K562 (cell line): Measurements from ENCODE around the gene SLC7A8. TPM values are rescaled to one million over a fixed set of nuclear protein-coding genes. Genes with fewer than 3 reads are reported as not detected.

Experiments used
- CBFB ChIP-seq: sonication (generic); formaldehyde crosslinking; IDR thresholded peaks from 2 replicates; pipeline ENCODE4 v1.4.0; 2020; ENCODE audit warnings: mild to moderate bottlenecking, missing genetic modification reagents
- CBX8 ChIP-seq: fragments of 200-600 bp; sonication (generic); IDR thresholded peaks from 2 replicates; pipeline ENCODE4 v1.6.1; 2012; ENCODE audit warnings: borderline replicate concordance, mixed run types, low read depth, mild to moderate bottlenecking, moderate library complexity, mixed read lengths, low read length, control low read depth, inconsistent platforms; ENCODE audit not compliant: poor library complexity, severe bottlenecking; ENCODE audit errors: extremely low read depth
- KAT8 ChIP-seq: fragments of 450-650 bp; IDR thresholded peaks from 2 replicates; pipeline ENCODE4 v1.6.1; 2016; ENCODE audit warnings: low read depth, mild to moderate bottlenecking
- MECOM ChIP-seq: fragments of 250-450 bp; sonication (Bioruptor Pico); IDR thresholded peaks from 2 replicates; pipeline ENCODE4 v1.8.0; 2022; ENCODE audit warnings: inconsistent platforms
- RAD51 ChIP-seq: fragments of 450-650 bp; IDR thresholded peaks from 2 replicates; pipeline ENCODE4 v1.7.1; 2016; ENCODE audit warnings: low read depth, mild to moderate bottlenecking, borderline replicate concordance
- RBBP5 ChIP-seq: fragments of 200-600 bp; sonication (generic); IDR thresholded peaks from 2 replicates; pipeline ENCODE4 v1.6.1; 2012; ENCODE audit warnings: borderline replicate concordance, mild to moderate bottlenecking, low read length, control low read depth, inconsistent platforms; ENCODE audit not compliant: insufficient read depth, poor library complexity, severe bottlenecking
- polyA plus RNA-seq, 8 experiments: library from polyadenylated mRNA; depleted of rRNA in 4 of 8; stranded (reverse) in 5 of 8; unstranded in 3 of 8; fragments of >200 nt; fragmentation: Nextera tagmentation in 2 of 8; fragmentation: Illumina TruSeq in 1 of 8; extraction: Ambion mirVana in 2 of 8; extraction: Trizol in 1 of 8; gene quantifications; 2 replicates each; pipeline versions ENCODE4 v1.2.1 to v1.2.3, GENCODE V29; 2011 to 2014; ENCODE audit warnings: inconsistent platforms in 1 of 8, missing spikeins in 1 of 8
- total RNA-seq, 7 experiments: library from RNA; depleted of rRNA in 6 of 7; stranded (reverse); fragments of >200 nt in 6 of 7; fragmentation: Illumina TruSeq in 2 of 7; extraction: Trizol in 2 of 7; gene quantifications; 2 replicates each; pipeline versions ENCODE4 v1.2.1 to v1.2.3, GENCODE V29; 2011 to 2021; ENCODE audit warnings: low replicate concordance in 1 of 7
- TF ChIP-seq, protein P1 (sequence below): sonication (generic); formaldehyde crosslinking; IDR thresholded peaks from 2 replicates; pipeline ENCODE4 v1.8.0; 2022; ENCODE audit warnings: mild to moderate bottlenecking, missing genetic modification reagents
- TF ChIP-seq, protein P2 (sequence below), 3 experiments: fragments of 200-800 bp in 1 of 3; fragments of 250-450 bp in 1 of 3; fragments of 450-650 bp in 1 of 3; sonication (Bioruptor Pico) in 1 of 3; sonication (Bioruptor generic) in 1 of 3; formaldehyde crosslinking in 1 of 3; IDR thresholded peaks; 2 replicates each; pipeline versions ENCODE4 v1.6.1 to v1.8.0; 2016 to 2022; ENCODE audit warnings: mild to moderate bottlenecking in 2 of 3, missing genetic modification characterization in 2 of 3, missing compliant biosample characterization in 1 of 3, moderate library complexity in 1 of 3
- TF ChIP-seq, protein P3 (sequence below): fragments of 250-450 bp; sonication (Bioruptor Pico); IDR thresholded peaks from 2 replicates; pipeline ENCODE4 v1.4.0; 2020; ENCODE audit warnings: mild to moderate bottlenecking, moderate library complexity, borderline replicate concordance
- TF ChIP-seq, protein P4 (sequence below): fragments of 250-450 bp; sonication (Bioruptor Pico); IDR thresholded peaks from 2 replicates; pipeline ENCODE4 v1.8.0; 2022; ENCODE audit warnings: moderate library complexity, mild to moderate bottlenecking, inconsistent platforms
- TF ChIP-seq, protein P5 (sequence below): sonication (generic); formaldehyde crosslinking; IDR thresholded peaks from 2 replicates; pipeline ENCODE4 v1.5.0; 2020; ENCODE audit warnings: missing genetic modification reagents

Gene SLC7A8
- total and polyA plus RNA-seq, 9 of the 15 experiments (the other 6 are each of a cell fraction or from before 2014, with no cell fraction given): 2.0 to 33.0 (median 6.0) TPM

DNA sequence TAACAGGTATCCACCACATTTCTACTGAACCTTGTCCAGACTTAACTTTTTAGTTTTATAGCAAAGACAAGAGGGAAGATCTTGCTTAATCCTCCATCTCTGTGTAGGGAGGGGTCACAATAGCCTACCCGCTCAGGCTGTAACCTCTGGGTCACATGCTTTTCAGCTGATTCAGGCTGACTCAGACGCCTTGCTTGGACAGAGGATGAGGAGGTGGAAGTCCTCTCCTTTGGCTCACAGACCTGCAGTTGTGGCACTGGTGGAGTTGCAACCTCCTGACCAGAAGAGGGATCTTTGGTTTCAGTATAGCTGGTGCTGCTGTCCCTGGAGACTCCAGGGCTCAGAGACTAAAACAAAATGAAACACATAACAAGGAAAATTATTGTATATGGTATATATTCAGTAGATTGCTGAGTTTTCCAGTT, 104.8 kb downstream of the SLC7A8 start (continued):
- TF ChIP-seq, protein P1, sequence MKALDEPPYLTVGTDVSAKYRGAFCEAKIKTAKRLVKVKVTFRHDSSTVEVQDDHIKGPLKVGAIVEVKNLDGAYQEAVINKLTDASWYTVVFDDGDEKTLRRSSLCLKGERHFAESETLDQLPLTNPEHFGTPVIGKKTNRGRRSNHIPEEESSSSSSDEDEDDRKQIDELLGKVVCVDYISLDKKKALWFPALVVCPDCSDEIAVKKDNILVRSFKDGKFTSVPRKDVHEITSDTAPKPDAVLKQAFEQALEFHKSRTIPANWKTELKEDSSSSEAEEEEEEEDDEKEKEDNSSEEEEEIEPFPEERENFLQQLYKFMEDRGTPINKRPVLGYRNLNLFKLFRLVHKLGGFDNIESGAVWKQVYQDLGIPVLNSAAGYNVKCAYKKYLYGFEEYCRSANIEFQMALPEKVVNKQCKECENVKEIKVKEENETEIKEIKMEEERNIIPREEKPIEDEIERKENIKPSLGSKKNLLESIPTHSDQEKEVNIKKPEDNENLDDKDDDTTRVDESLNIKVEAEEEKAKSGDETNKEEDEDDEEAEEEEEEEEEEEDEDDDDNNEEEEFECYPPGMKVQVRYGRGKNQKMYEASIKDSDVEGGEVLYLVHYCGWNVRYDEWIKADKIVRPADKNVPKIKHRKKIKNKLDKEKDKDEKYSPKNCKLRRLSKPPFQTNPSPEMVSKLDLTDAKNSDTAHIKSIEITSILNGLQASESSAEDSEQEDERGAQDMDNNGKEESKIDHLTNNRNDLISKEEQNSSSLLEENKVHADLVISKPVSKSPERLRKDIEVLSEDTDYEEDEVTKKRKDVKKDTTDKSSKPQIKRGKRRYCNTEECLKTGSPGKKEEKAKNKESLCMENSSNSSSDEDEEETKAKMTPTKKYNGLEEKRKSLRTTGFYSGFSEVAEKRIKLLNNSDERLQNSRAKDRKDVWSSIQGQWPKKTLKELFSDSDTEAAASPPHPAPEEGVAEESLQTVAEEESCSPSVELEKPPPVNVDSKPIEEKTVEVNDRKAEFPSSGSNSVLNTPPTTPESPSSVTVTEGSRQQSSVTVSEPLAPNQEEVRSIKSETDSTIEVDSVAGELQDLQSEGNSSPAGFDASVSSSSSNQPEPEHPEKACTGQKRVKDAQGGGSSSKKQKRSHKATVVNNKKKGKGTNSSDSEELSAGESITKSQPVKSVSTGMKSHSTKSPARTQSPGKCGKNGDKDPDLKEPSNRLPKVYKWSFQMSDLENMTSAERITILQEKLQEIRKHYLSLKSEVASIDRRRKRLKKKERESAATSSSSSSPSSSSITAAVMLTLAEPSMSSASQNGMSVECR (CRISPR knock-in tag): no peak
- no peak for TF ChIP-seq KAT8
- TF ChIP-seq, protein P2, sequence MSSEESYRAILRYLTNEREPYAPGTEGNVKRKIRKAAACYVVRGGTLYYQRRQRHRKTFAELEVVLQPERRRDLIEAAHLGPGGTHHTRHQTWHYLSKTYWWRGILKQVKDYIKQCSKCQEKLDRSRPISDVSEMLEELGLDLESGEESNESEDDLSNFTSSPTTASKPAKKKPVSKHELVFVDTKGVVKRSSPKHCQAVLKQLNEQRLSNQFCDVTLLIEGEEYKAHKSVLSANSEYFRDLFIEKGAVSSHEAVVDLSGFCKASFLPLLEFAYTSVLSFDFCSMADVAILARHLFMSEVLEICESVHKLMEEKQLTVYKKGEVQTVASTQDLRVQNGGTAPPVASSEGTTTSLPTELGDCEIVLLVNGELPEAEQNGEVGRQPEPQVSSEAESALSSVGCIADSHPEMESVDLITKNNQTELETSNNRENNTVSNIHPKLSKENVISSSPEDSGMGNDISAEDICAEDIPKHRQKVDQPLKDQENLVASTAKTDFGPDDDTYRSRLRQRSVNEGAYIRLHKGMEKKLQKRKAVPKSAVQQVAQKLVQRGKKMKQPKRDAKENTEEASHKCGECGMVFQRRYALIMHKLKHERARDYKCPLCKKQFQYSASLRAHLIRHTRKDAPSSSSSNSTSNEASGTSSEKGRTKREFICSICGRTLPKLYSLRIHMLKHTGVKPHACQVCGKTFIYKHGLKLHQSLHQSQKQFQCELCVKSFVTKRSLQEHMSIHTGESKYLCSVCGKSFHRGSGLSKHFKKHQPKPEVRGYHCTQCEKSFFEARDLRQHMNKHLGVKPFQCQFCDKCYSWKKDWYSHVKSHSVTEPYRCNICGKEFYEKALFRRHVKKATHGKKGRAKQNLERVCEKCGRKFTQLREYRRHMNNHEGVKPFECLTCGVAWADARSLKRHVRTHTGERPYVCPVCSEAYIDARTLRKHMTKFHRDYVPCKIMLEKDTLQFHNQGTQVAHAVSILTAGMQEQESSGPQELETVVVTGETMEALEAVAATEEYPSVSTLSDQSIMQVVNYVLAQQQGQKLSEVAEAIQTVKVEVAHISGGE (CRISPR knock-in tag; IDR thresholded peaks at IDR 0.05): no peak
- 0 out of 2 replicates have a peak, but pooled peaks have one; percentile 31 for TF ChIP-seq MECOM
- TF ChIP-seq CBFB (CRISPR knock-in tag): no peak
- TF ChIP-seq CBX8: no peak
- TF ChIP-seq RAD51: peak; percentile 89
- TF ChIP-seq, protein P3, sequence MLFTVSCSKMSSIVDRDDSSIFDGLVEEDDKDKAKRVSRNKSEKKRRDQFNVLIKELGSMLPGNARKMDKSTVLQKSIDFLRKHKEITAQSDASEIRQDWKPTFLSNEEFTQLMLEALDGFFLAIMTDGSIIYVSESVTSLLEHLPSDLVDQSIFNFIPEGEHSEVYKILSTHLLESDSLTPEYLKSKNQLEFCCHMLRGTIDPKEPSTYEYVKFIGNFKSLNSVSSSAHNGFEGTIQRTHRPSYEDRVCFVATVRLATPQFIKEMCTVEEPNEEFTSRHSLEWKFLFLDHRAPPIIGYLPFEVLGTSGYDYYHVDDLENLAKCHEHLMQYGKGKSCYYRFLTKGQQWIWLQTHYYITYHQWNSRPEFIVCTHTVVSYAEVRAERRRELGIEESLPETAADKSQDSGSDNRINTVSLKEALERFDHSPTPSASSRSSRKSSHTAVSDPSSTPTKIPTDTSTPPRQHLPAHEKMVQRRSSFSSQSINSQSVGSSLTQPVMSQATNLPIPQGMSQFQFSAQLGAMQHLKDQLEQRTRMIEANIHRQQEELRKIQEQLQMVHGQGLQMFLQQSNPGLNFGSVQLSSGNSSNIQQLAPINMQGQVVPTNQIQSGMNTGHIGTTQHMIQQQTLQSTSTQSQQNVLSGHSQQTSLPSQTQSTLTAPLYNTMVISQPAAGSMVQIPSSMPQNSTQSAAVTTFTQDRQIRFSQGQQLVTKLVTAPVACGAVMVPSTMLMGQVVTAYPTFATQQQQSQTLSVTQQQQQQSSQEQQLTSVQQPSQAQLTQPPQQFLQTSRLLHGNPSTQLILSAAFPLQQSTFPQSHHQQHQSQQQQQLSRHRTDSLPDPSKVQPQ: no peak
- TF ChIP-seq, protein P4, sequence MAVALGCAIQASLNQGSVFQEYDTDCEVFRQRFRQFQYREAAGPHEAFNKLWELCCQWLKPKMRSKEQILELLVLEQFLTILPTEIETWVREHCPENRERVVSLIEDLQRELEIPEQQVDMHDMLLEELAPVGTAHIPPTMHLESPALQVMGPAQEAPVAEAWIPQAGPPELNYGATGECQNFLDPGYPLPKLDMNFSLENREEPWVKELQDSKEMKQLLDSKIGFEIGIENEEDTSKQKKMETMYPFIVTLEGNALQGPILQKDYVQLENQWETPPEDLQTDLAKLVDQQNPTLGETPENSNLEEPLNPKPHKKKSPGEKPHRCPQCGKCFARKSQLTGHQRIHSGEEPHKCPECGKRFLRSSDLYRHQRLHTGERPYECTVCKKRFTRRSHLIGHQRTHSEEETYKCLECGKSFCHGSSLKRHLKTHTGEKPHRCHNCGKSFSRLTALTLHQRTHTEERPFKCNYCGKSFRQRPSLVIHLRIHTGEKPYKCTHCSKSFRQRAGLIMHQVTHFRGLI (CRISPR knock-in tag): 0 out of 2 replicates have a peak, but pooled peaks have one; percentile 34
- TF ChIP-seq RBBP5: no peak
- TF ChIP-seq, protein P5, sequence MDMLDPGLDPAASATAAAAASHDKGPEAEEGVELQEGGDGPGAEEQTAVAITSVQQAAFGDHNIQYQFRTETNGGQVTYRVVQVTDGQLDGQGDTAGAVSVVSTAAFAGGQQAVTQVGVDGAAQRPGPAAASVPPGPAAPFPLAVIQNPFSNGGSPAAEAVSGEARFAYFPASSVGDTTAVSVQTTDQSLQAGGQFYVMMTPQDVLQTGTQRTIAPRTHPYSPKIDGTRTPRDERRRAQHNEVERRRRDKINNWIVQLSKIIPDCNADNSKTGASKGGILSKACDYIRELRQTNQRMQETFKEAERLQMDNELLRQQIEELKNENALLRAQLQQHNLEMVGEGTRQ (CRISPR knock-in tag): peak; percentile 83
